ENCODE measurements around the gene FRMD4A.

Gene FRMD4A

GRCh38 chr10:13765641-13766341, 564.9 kb downstream of the FRMD4A start:
- Mint-ChIP-seq H3K4me3 (no peak overlapping the region), H3K9me3 (no peaks in the 10 kb centered on the region), H3K27ac (no peak overlapping the region), H3K27me3 (peaks cover 5% of the 10 kb centered on the region), H3K36me3 (ENCODE audit: low read depth) (no peaks in the 10 kb centered on the region), H3K4me1 (ENCODE audit: low read depth) (no peaks in the 10 kb centered on the region)
- no peak for DNase-seq

GRCh38 chr10:13761490-13762091, 569.1 kb downstream of the FRMD4A start:
- Mint-ChIP-seq H3K27me3 (no peaks in the 10 kb centered on the region), H3K27ac (no peak overlapping the region), H3K4me1 (ENCODE audit: low read depth) (peaks cover 6% of the 10 kb centered on the region), H3K4me3 (no peak overlapping the region), H3K9me3 (no peaks in the 10 kb centered on the region), H3K36me3 (ENCODE audit: low read depth) (no peaks in the 10 kb centered on the region)
- no peak for DNase-seq

GRCh38 chr10:13759168-13759567, 571.6 kb downstream of the FRMD4A start:
- Mint-ChIP-seq H3K4me3 (no peak overlapping the region), H3K27me3 (no peaks in the 10 kb centered on the region), H3K36me3 (ENCODE audit: low read depth) (no peaks in the 10 kb centered on the region), H3K27ac (no peak overlapping the region), H3K4me1 (ENCODE audit: low read depth) (peaks cover 6% of the 10 kb centered on the region), H3K9me3 (no peaks in the 10 kb centered on the region)
- no peak for DNase-seq

GRCh38 chr10:13758756-13759155, 572.0 kb downstream of the FRMD4A start:
- no peak for DNase-seq
- Mint-ChIP-seq H3K9me3 (no peaks in the 10 kb centered on the region), H3K27ac (no peak overlapping the region), H3K27me3 (no peaks in the 10 kb centered on the region), H3K4me3 (no peak overlapping the region), H3K4me1 (ENCODE audit: low read depth) (peaks cover 6% of the 10 kb centered on the region), H3K36me3 (ENCODE audit: low read depth) (no peaks in the 10 kb centered on the region)

- Mint-ChIP-seq H3K4me1 (ENCODE audit: low read depth) (peaks cover 6% of the 10 kb centered on the region), H3K27me3 (no peaks in the 10 kb centered on the region), H3K36me3 (ENCODE audit: low read depth) (no peaks in the 10 kb centered on the region), H3K4me3 (no peak overlapping the region), H3K27ac (no peak overlapping the region), H3K9me3 (no peaks in the 10 kb centered on the region)
- no peak for DNase-seq
Observed at GRCh38 chr10:13758312-13758711, 572.4 kb downstream of the FRMD4A start.

GRCh38 chr10:13754277-13754676, 576.4 kb downstream of the FRMD4A start:
- no peaks in the 10 kb centered on the region for H3K27me3 Mint-ChIP-seq
- H3K27ac Mint-ChIP-seq = no peak overlapping the region
- H3K9me3 Mint-ChIP-seq = no peaks in the 10 kb centered on the region
- H3K36me3 Mint-ChIP-seq (ENCODE audit: low read depth) = no peaks in the 10 kb centered on the region
- peaks cover 6% of the 10 kb centered on the region for H3K4me1 Mint-ChIP-seq (ENCODE audit: low read depth)
- H3K4me3 Mint-ChIP-seq = no peak overlapping the region
- DNase-seq = no peak

- Mint-ChIP-seq H3K36me3 (ENCODE audit: low read depth) (no peaks in the 10 kb centered on the region), H3K27ac (no peak overlapping the region), H3K4me1 (ENCODE audit: low read depth) (peaks cover 7% of the 10 kb centered on the region), H3K27me3 (peaks cover 4% of the 10 kb centered on the region), H3K4me3 (no peak overlapping the region), H3K9me3 (no peaks in the 10 kb centered on the region)
- no peak for DNase-seq
Observed at GRCh38 chr10:13751191-13751764, 579.4 kb downstream of the FRMD4A start.

GRCh38 chr10:13750299-13751190, 580.2 kb downstream of the FRMD4A start:
- Mint-ChIP-seq H3K27me3 (peaks cover 8% of the 10 kb centered on the region), H3K27ac (no peak overlapping the region), H3K9me3 (no peaks in the 10 kb centered on the region), H3K36me3 (ENCODE audit: low read depth) (no peaks in the 10 kb centered on the region), H3K4me3 (no peak overlapping the region), H3K4me1 (ENCODE audit: low read depth) (peaks cover 7% of the 10 kb centered on the region)
- DNase-seq = no peak

GRCh38 chr10:13745271-13745670, 585.5 kb downstream of the FRMD4A start:
- peaks cover 36% of the 10 kb centered on the region for H3K27me3 Mint-ChIP-seq
- H3K4me1 Mint-ChIP-seq (ENCODE audit: low read depth) = peaks cover 12% of the 10 kb centered on the region
- H3K9me3 Mint-ChIP-seq = no peaks in the 10 kb centered on the region
- no peak overlapping the region for H3K4me3 Mint-ChIP-seq
- no peaks in the 10 kb centered on the region for H3K36me3 Mint-ChIP-seq (ENCODE audit: low read depth)
- H3K27ac Mint-ChIP-seq = no peak overlapping the region
- no peak for DNase-seq

- Mint-ChIP-seq H3K27me3 (peaks cover 36% of the 10 kb centered on the region), H3K9me3 (no peaks in the 10 kb centered on the region), H3K4me1 (ENCODE audit: low read depth) (peaks cover 12% of the 10 kb centered on the region), H3K27ac (no peak overlapping the region), H3K36me3 (ENCODE audit: low read depth) (no peaks in the 10 kb centered on the region), H3K4me3 (no peak overlapping the region)
- DNase-seq = no peak
Observed at GRCh38 chr10:13743963-13744362, 586.8 kb downstream of the FRMD4A start.

- Mint-ChIP-seq H3K27me3 (peaks cover 38% of the 10 kb centered on the region), H3K4me1 (ENCODE audit: low read depth) (peaks cover 12% of the 10 kb centered on the region), H3K9me3 (no peaks in the 10 kb centered on the region), H3K4me3 (no peak overlapping the region), H3K27ac (no peak overlapping the region), H3K36me3 (ENCODE audit: low read depth) (no peaks in the 10 kb centered on the region)
- DNase-seq = no peak
Observed at GRCh38 chr10:13743101-13743693, 587.5 kb downstream of the FRMD4A start.

GRCh38 chr10:13741438-13741837, 589.3 kb downstream of the FRMD4A start:
- Mint-ChIP-seq H3K36me3 (ENCODE audit: low read depth) (no peaks in the 10 kb centered on the region), H3K4me3 (no peak overlapping the region), H3K4me1 (ENCODE audit: low read depth) (peaks cover 7% of the 10 kb centered on the region), H3K27me3 (peaks cover 36% of the 10 kb centered on the region), H3K9me3 (no peaks in the 10 kb centered on the region), H3K27ac (no peak overlapping the region)
- DNase-seq = no peak

- no peaks in the 10 kb centered on the region for H3K36me3 Mint-ChIP-seq (ENCODE audit: low read depth)
- H3K27ac Mint-ChIP-seq = no peak overlapping the region
- H3K4me1 Mint-ChIP-seq (ENCODE audit: low read depth) = peaks cover 5% of the 10 kb centered on the region
- no peak for DNase-seq
- no peak overlapping the region for H3K4me3 Mint-ChIP-seq
- H3K9me3 Mint-ChIP-seq = no peaks in the 10 kb centered on the region
- H3K27me3 Mint-ChIP-seq = peaks cover 29% of the 10 kb centered on the region
Observed at GRCh38 chr10:13740461-13740860, 590.3 kb downstream of the FRMD4A start.

- Mint-ChIP-seq H3K27me3 (peaks cover 21% of the 10 kb centered on the region), H3K9me3 (no peaks in the 10 kb centered on the region), H3K36me3 (ENCODE audit: low read depth) (no peaks in the 10 kb centered on the region), H3K4me1 (ENCODE audit: low read depth) (peaks cover 5% of the 10 kb centered on the region), H3K27ac (no peak overlapping the region), H3K4me3 (no peak overlapping the region)
- no peak for DNase-seq
Observed at GRCh38 chr10:13739183-13739582, 591.5 kb downstream of the FRMD4A start.

Measured in activated T-cell treated with anti-CD3 and anti-CD28 coated beads, Interleukin-2, amount 50 U/mL, for 24 hours (primary cell).